Activated naive CD8-positive, alpha-beta T cell treated with anti-CD3 and anti-CD28 coated beads, Interleukin-2, amount 10 ng/mL, durations not matched to agents 7 days and 5 days (primary cell): ENCODE data around the gene JMY. TPM values are rescaled to one million over a fixed set of nuclear protein-coding genes. Genes with fewer than 3 reads are reported as not detected.
"Not testable (repeated sequence)": the region's sequence is repeated elsewhere in the genome, so short reads cannot be mapped to it uniquely, and the experiment has no call there.

ENCODE experiments used
- ATAC-seq: fragments of 150-1000 bp; cut with Tn5 transposase; one replicate; pipeline ENCODE4 v1.10.0; 2021; ENCODE audit warnings: low read depth, moderate library complexity
- POLR2A ChIA-PET: fragments of 350-600 bp; sonication (Branson Sonifier 250); formaldehyde crosslinking; loops from one replicate; lab custom pipeline; 2021; ENCODE audit warnings: antibody characterized with exemption; lab: Charles Lee
- DNase-seq: peaks from one replicate; pipeline ENCODE4 v3.0.0; 2021
- H3K27ac Mint-ChIP-seq: one replicate; pipeline ENCODE4 v1.8.0; 2022; ENCODE audit warnings: mild to moderate bottlenecking, mixed read lengths
- H3K27me3 Mint-ChIP-seq: one replicate; pipeline ENCODE4 v1.8.0; 2022; ENCODE audit warnings: mild to moderate bottlenecking, moderate library complexity, mixed read lengths
- H3K36me3 Mint-ChIP-seq: one replicate; pipeline ENCODE4 v1.8.0; 2021; ENCODE audit warnings: mild to moderate bottlenecking, mixed read lengths
- H3K4me1 Mint-ChIP-seq: one replicate; pipeline ENCODE4 v1.8.0; 2021; ENCODE audit warnings: mixed read lengths
- H3K4me3 Mint-ChIP-seq: one replicate; pipeline ENCODE4 v1.8.0; 2022; ENCODE audit warnings: mild to moderate bottlenecking, moderate library complexity, mixed read lengths
- H3K9me3 Mint-ChIP-seq: one replicate; pipeline ENCODE4 v1.8.0; 2021; ENCODE audit warnings: mixed read lengths
- total RNA-seq, 2 experiments: library from RNA; stranded (reverse); gene quantifications; one replicate each; pipeline ENCODE4 v1.2.3, GENCODE V29; 2021

The JMY gene
- total RNA-seq, 2 experiments from 2014 or later, result 8.3 to 9.5 TPM

DNA sequence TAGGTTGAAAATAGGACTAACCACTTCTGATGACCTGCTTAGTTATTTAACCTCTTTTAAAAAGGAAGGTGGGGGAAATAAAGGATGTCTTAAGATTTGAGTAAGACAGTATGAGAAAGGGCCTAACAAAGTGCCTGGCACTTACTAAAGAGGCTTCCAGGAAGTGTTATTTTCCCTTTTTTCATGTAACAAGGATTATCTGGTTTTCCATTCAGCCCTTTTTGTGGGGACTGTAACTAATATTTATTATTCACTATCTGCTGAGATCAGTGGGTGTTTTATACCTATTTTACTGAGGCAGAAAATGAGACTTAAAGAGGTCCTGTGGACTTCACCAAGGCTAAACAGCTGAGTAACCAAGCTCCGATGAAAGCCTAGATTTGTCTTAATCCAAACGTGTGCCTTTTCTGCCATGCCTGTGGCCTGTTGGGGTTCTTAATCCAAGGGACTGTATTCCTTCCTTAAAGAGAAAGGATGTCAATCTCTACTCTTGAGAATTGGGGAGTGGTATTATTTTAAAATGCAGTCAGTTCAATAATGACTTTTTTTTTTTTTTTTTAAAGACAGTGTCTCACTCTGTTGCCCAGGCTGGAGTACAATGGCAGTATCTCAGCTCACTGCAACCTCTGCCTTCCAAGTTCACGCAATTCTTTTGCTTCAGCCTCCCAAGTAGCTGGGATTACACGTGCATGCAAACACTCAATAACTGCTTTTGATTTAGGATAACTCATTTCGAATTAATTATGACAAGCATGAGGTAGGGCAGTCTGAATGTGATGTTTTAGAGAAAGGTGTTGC, 6.5 kb downstream of the JMY start:
- Mint-ChIP-seq H3K36me3 (no peaks in the 10 kb centered on the region), H3K9me3 (no peaks in the 10 kb centered on the region), H3K27me3 (no peaks in the 10 kb centered on the region), H3K27ac (no peak overlapping the region), H3K4me3 (no peak overlapping the region), H3K4me1 (peaks cover 28% of the 10 kb centered on the region)
- ATAC-seq, result no peak
- no peak for DNase-seq
- POLR2A ChIA-PET, result no interaction called here

DNA sequence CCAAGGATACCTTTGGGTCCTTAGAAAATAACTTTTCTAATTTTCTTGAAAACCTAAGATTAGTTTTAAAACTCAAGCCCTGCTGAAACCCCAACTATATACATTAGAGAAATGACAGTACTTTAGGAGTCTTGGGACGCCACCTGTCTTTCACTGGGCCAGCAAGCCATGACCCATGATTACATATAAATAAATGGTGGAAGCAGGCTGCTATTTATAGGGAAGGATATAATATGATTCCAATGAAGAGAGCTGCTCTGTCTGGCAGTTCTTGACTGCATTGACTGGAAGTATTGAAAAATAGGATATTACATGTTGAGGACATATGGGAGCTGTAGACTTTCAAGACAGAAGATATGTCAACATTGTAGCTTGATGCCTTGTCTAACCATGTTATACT, 7.3 kb downstream of the JMY start:
- Mint-ChIP-seq H3K27me3 (no peaks in the 10 kb centered on the region), H3K27ac (no peak overlapping the region), H3K4me3 (no peak overlapping the region), H3K36me3 (no peaks in the 10 kb centered on the region), H3K9me3 (no peaks in the 10 kb centered on the region), H3K4me1 (peaks cover 20% of the 10 kb centered on the region)
- ATAC-seq (no peak), DNase-seq (no peak)
- POLR2A ChIA-PET, result no interaction called here

DNA sequence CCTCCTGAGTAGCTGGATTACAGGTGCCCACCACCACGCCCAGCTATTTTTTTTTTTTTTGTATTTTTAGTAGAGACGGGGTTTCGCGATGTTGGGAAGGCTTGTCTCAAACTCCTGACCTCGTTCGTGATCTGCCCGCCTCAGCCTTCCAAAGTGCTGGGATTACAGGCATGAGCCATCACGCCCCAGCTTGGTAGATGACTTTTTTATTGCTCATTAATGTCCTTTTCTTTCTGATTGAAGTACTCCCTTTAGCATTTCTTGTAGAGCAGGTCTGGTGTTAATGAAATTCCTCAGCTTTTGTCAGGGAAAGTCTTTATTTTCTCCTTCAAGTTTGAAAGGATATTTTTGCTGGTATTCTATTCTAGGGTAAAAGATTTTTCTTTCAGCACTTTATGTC, 18.1 kb downstream of the JMY start:
- H3K27ac Mint-ChIP-seq, DNase-seq, H3K9me3 Mint-ChIP-seq, H3K36me3 Mint-ChIP-seq, ATAC-seq, POLR2A ChIA-PET, H3K4me1 Mint-ChIP-seq, H3K27me3 Mint-ChIP-seq, H3K4me3 Mint-ChIP-seq: not testable (repeated sequence)

DNA sequence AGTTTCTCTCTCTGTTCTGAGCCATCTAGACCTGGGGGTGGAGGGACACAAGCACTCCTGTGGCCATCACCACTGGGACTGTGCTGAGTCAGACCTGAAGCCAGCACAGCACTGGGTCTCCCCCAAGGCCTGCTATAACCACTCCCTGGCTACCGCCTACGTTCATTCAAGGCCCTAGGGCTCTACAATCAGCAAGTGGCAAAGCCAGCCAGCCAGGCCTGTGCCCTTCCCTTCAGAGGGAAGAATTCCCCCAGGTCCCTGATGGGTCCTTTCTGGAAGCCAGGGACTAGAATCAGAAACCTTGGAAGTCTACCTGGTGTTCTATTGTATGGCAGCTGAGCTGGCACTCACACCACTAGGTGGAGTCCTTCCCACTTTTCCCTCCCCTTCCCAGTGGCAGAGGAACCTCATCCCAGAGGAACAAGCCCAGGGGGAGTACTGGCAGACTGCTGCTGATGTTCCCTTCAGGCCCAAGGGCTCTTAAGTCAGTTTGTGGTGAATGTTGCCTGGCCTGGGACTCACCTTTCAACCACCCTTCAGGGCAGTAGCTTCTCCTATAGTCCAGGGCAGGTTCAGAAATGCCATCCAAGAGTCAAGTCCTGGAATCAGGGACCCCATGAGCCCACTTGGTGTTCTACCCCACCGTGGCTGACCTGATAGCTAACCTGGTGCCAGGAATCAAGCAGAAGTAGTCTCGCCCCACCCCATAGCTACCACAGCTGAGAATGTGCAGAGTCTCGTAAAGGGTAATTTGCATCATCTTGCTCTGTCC, 20.0 kb downstream of the JMY start:
- Mint-ChIP-seq H3K27me3 (no peaks in the 10 kb centered on the region), H3K27ac (no peak overlapping the region), H3K9me3 (peaks cover 3% of the 10 kb centered on the region), H3K4me3 (no peak overlapping the region), H3K4me1 (peaks cover 2% of the 10 kb centered on the region), H3K36me3 (peaks cover 4% of the 10 kb centered on the region)
- POLR2A ChIA-PET, result no interaction called here
- ATAC-seq (no peak), DNase-seq (no peak)

DNA sequence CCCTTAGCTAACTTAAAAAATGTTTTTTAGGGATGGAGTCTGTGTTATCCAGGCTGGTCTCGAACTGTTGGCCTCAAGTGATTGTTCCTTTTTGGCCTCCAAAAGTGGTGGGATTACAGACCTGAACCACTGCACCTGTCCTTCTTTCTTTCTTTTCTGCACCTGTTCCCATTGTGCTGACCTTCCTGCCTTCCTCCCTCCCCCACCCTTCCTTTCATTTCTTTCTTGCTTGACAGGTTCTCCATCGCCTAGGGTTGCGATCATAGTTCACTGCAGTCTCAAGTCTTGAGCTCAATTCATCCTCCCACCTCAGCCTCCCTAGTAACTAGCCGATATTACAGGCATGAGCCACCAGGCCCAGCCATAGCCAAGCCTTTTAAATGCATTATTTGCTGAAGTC, 20.6 kb downstream of the JMY start:
- no peak overlapping the region for H3K4me3 Mint-ChIP-seq
- peaks cover 4% of the 10 kb centered on the region for H3K36me3 Mint-ChIP-seq
- H3K27ac Mint-ChIP-seq, result no peak overlapping the region
- POLR2A ChIA-PET, result no interaction called here
- H3K27me3 Mint-ChIP-seq, result no peaks in the 10 kb centered on the region
- ATAC-seq (no peak), DNase-seq (no peak)
- H3K4me1 Mint-ChIP-seq, result peaks cover 3% of the 10 kb centered on the region
- H3K9me3 Mint-ChIP-seq, result peaks cover 3% of the 10 kb centered on the region

DNA sequence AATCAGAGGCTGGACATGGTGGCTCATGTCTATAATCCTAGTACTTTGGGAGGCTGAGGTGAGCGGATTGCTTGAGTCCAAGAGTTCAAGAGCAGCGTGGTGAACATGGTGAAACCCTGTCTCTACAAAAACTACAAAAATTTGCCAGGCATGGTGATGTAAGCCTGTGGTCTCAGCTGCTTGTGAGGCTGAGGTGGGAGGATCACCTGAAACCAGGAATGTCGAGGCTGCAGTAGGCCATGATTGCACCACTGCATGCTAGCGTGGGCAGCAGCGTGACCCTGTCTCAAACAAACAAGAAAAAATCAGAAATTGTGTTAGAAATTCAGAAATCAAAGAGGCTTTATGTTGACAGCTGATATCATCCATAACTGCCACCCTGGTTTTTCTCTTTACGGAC, 21.4 kb downstream of the JMY start:
- Mint-ChIP-seq H3K4me3 (no peak overlapping the region), H3K27ac (no peak overlapping the region), H3K27me3 (no peaks in the 10 kb centered on the region), H3K9me3 (peaks cover 3% of the 10 kb centered on the region), H3K4me1 (peaks cover 9% of the 10 kb centered on the region), H3K36me3 (peaks cover 4% of the 10 kb centered on the region)
- ATAC-seq (no peak), DNase-seq (no peak)
- POLR2A ChIA-PET, result no interaction called here

DNA sequence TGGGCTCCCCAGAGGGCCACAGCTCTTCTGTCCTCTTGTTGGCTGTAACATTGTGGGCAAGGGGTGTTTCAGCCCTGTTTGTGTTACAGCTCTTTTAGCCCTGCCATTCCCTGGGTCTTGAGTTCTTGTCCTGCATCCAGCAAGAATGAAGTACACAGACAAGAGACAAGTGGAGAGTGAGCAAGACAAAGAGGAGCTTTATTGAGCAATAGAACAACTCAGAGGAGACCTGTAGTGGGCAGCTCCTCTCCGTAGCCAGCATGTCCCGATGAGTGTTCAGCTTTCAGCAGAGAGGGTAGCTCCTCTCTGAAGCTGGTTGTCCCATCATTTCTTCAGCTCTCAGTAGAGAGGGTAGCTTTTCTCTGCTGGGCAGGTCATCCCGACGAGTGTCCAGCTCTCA, 22.9 kb downstream of the JMY start:
- ATAC-seq (no peak), DNase-seq (no peak)
- Mint-ChIP-seq H3K27me3 (no peaks in the 10 kb centered on the region), H3K4me3 (no peak overlapping the region), H3K9me3 (no peaks in the 10 kb centered on the region), H3K27ac (no peak overlapping the region), H3K36me3 (no peaks in the 10 kb centered on the region), H3K4me1 (peaks cover 19% of the 10 kb centered on the region)
- POLR2A ChIA-PET, result no interaction called here

DNA sequence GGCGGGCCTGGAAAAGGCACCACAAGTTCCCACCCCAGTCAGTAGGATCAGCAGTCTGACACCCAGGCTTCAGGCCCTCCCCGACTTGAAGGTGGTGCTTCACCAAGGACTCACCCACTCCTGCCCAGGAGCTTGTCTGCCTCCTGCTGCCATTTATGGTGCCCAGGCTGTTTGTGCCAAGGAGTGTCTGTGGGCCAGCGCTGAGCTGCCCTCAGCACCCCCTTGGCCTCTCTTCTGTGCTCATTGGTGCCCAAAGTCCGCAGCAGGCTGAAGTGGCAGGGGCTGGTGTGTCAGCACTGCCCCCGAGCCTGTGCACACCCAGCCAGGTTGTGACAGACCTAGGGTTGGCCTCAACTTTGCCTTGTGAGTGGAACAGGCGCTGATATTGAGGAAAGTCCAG, 23.5 kb downstream of the JMY start:
- Mint-ChIP-seq H3K9me3 (no peaks in the 10 kb centered on the region), H3K36me3 (no peaks in the 10 kb centered on the region), H3K27me3 (no peaks in the 10 kb centered on the region), H3K27ac (no peak overlapping the region), H3K4me1 (peaks cover 19% of the 10 kb centered on the region), H3K4me3 (no peak overlapping the region)
- DNase-seq (no peak), ATAC-seq (no peak)
- POLR2A ChIA-PET, result no interaction called here

DNA sequence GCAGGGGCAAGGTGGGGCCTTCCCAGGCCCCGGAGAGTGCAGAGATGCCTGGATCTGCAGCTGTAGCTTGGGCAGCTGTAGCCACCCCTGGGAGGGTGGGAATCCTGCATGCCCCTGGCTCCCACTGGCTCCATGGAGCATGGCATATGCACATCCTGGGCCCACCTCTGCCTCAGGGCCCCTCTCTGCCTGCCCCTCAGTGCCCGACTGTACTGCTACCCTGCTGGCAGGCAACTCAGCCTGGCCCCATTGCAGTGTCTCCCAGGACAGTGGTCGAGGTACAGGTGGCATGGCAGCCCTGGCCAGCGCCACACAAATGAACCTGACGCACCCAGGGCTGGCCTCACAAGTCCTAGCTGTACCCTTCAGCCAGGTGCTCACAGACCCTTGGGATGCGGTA, 23.9 kb downstream of the JMY start:
- no peak overlapping the region for H3K27ac Mint-ChIP-seq
- no peaks in the 10 kb centered on the region for H3K27me3 Mint-ChIP-seq
- H3K4me1 Mint-ChIP-seq, result peaks cover 19% of the 10 kb centered on the region
- no peaks in the 10 kb centered on the region for H3K36me3 Mint-ChIP-seq
- POLR2A ChIA-PET, result no interaction called here
- no peak overlapping the region for H3K4me3 Mint-ChIP-seq
- DNase-seq (no peak), ATAC-seq (no peak)
- no peaks in the 10 kb centered on the region for H3K9me3 Mint-ChIP-seq

DNA sequence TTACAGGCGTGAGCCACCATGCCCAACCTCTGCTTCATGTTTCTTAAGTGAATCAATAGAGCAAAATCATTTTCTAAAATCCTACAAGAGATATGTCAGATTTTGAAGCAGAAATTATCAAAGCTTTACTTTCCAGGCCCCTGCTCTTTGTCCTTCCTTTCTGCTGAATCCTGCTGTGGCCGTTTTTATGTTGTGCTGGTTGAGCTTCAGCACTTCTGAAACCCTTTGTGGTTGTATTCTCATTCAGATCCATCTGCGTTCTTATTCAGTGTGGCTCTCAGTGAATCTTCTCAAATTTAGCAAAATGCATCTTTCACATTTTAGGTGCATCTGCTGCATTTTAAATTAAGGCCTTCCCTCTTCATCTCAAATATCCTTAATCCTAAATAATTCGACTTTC, 26.0 kb downstream of the JMY start:
- POLR2A ChIA-PET, result no interaction called here
- no peak overlapping the region for H3K4me3 Mint-ChIP-seq
- H3K27me3 Mint-ChIP-seq, result no peaks in the 10 kb centered on the region
- no peaks in the 10 kb centered on the region for H3K9me3 Mint-ChIP-seq
- H3K36me3 Mint-ChIP-seq, result no peaks in the 10 kb centered on the region
- H3K27ac Mint-ChIP-seq, result peak overlapping the region; percentile 3
- ATAC-seq (peak; percentile 55), DNase-seq (no peak)
- peaks cover 17% of the 10 kb centered on the region for H3K4me1 Mint-ChIP-seq

DNA sequence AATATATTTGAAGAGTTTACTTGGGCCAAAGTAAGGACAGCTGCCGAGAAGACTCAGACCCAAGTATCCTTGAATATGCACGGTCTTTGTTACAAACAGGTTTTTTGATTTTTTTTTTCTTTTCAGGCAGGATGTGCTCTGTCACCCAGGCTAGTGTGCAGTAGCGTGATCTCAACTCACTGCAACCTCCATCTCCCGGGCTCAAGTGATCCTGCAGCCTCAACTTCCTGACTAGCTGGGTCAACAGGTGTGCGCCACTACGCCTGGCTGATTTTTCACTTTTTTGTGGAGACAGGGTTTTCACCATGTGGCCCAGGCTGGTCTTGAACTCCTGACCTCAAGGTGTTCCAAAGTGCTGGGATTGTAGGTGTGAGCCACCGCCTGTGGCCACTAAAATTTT, 27.4 kb downstream of the JMY start:
- Mint-ChIP-seq H3K27ac (no peak overlapping the region), H3K27me3 (no peaks in the 10 kb centered on the region), H3K9me3 (no peaks in the 10 kb centered on the region), H3K4me1 (peaks cover 17% of the 10 kb centered on the region), H3K36me3 (no peaks in the 10 kb centered on the region), H3K4me3 (peak overlapping the region; percentile 42)
- DNase-seq (no peak), ATAC-seq (peak; percentile 74)
- POLR2A ChIA-PET, result interaction anchor here (0.6 kb wide), 1 partner anchor 1153 kb away, joined by 3 read pairs; no protein-coding TSS in a partner anchor

DNA sequence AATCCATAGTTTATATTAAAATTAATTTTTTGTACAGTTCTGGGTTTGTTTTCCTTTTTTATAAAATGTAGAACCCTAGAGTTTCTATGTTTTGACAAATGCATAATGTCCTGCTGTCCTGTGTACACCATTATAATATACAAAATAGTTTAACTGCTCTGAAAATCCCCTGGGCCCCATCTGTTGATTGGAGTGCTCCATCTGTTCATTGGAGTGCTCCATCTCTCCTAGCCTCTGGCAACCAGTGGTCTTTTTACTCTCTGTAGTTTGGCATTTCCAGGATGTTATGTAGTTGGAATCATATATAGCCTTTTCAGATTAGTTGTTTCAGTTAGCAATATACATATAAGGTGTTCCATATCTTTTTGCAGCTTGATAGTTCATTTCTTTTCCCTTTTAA, 31.2 kb downstream of the JMY start:
- peaks cover 10% of the 10 kb centered on the region for H3K4me1 Mint-ChIP-seq
- POLR2A ChIA-PET, result no interaction called here
- DNase-seq, result no peak

DNA sequence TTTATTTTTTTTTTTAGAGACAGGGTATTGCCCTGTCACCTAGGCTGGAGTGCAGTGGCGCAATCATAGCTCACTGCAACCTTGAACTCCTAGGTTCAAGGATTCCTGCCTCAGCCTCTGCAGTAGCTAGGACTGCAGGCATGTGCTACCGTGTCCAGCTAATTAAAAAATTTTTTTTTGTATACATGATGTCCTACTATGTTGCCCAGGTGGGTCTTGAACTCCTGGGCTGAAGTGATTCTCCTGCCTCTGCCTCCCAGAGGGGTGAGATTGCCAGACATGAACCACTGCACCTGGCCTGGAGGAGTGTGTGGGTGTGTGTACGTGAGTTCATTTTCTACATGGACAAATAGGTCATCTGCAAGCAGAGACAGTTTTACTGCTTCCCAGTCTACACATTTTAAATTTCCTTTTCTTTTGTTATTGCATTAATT, 33.8 kb downstream of the JMY start:
- ATAC-seq, result no peak

More for the DNA sequence above, 31.2 kb downstream of the JMY start:
- H3K9me3 Mint-ChIP-seq, result peaks cover 2% of the 10 kb centered on the region
- no peaks in the 10 kb centered on the region for H3K27me3 Mint-ChIP-seq
- H3K4me3 Mint-ChIP-seq, result no peak overlapping the region
- H3K27ac Mint-ChIP-seq, result no peak overlapping the region
- no peak for ATAC-seq
- H3K36me3 Mint-ChIP-seq, result no peaks in the 10 kb centered on the region

DNA sequence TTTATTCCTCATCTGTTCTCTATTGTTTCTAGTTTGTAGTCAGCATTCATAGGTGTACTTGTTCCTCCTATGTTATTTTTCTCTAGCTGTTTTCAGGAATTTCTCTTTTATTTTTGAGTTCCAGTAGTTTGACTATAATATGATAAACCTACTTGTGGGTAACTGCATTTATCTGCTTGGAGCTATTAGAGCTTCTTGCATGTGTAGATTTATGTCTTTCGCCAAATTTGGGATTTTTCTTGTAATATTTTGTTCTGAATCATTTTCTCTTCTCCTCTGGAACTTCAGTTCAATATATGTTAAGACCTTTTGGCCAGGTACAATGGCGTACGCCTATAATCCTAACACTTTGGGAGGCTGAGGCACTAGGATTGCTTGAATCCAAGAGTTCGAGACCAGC, 37.4 kb downstream of the JMY start:
- Mint-ChIP-seq H3K27me3 (no peaks in the 10 kb centered on the region), H3K9me3 (peaks cover 7% of the 10 kb centered on the region), H3K36me3 (peaks cover 1% of the 10 kb centered on the region), H3K27ac (no peak overlapping the region), H3K4me1 (peaks cover 3% of the 10 kb centered on the region), H3K4me3 (no peak overlapping the region)
- POLR2A ChIA-PET, result no interaction called here
- DNase-seq, result no peak
- no peak for ATAC-seq

More for the DNA sequence above, 33.8 kb downstream of the JMY start:
- DNase-seq, result no peak
- H3K36me3 Mint-ChIP-seq, result no peaks in the 10 kb centered on the region
- peaks cover 2% of the 10 kb centered on the region for H3K9me3 Mint-ChIP-seq
- no peaks in the 10 kb centered on the region for H3K4me1 Mint-ChIP-seq
- POLR2A ChIA-PET, result no interaction called here
- H3K27me3 Mint-ChIP-seq, result no peaks in the 10 kb centered on the region
- H3K27ac Mint-ChIP-seq, result no peak overlapping the region
- no peak overlapping the region for H3K4me3 Mint-ChIP-seq
